ENCODE results near the gene CCDC8.
"Not testable (repeated sequence)": the region's sequence is repeated elsewhere in the genome, so short reads cannot be mapped to it uniquely, and the experiment has no call there.

The CCDC8 gene

DNA sequence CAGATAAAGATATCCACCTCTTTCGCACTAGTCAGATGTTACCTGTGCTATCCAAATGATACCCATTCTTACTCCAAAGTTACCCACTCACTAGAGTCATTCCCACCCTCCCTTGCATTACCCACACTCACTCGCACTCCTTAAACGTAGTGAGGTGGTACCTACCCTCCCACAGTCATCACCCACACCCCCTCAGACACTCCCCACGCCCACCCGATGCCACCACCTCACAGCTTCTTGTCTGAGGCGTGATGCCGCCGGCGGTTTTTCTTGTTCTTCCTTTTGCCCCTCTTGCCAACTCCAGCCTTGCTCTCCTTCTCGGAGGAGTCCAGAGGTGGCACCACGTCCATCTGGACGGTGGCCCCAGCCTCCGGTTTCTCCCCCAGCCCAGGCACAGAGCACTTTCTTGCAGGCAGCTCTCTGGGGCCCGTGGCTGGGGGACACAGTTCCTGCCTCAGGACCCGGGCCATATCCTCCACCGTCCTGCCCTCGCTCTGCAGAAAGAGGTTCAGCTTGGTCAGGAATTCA is 14.2 kb upstream of the CCDC8 start:
- no peak for DNase-seq (ENCODE audit: low spot score)

DNA sequence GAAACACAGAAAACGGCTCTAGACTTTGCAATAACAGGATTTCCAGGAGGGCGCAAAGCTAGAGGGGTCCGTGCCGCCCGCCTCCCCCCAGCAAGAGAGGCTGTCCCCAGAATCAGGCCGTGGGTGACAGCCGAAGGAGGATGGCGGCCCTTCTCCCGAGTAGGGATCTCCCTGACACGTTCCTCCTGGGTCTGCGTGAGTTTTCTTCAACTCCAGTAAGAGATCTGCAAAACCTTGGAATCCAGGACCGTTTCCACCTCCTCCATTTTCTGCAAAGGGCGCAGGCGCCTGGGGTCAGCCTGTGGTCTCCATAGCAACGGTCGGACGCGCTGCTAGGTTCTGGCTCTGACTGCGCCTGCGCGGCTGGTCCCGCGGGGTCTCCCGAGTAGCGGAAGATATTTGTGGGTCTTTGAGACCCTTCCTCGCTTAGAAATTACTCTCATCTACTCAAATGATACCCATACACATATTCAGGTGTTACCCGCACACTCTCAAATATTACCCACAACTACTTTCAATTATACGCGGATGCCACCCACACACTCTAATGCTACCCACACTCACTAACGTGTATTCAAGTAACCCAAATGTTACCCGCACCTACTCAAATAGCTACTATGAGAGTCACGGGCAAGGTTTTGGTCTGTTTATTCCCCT is 13.3 kb upstream of the CCDC8 start:
- peak; percentile 86 for DNase-seq (ENCODE audit: low spot score)

DNA sequence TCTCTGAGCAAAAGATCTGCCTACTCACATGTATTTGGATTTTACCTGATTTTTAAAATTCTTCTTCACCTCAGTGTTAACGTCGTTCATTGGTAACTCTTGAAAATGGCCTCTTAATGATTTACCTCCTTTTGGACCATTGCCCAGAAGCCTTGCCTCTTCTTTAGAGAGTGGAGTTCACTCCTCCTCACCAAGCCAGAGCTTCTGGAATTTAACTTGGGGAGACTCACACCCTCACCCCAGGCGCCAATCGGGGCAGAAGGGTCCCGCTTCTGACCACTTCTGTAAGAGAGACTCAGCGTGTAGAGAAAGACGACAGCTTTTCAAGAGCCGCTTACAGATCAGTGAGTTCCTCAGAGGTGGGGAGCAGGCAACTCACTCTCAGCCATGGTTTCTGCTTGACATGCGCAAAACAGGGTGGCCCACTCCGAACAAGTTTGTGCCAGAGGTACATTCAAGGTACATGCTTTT is 12.7 kb upstream of the CCDC8 start:
- DNase-seq (ENCODE audit: low spot score): no peak

DNA sequence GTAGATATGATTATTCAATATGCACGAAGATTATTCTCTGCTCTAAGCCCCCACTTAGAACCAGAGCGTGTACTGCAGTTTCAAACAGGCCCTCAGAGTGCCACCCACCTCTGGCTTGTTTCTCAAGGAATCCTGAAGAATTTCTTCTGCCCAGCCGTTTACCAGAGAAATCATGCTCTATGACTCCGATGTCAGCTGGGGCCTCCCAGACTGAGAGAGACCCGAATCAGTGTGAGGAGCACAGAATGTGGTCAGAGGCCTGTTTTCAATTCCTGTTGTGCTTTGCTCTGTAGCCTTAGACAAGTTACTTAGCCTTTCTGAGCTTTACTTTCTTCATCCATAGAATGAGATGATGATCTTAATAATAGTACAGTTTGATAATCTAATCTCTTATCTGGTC is 9.8 kb upstream of the CCDC8 start:
- DNase-seq (ENCODE audit: low spot score): no peak

DNA sequence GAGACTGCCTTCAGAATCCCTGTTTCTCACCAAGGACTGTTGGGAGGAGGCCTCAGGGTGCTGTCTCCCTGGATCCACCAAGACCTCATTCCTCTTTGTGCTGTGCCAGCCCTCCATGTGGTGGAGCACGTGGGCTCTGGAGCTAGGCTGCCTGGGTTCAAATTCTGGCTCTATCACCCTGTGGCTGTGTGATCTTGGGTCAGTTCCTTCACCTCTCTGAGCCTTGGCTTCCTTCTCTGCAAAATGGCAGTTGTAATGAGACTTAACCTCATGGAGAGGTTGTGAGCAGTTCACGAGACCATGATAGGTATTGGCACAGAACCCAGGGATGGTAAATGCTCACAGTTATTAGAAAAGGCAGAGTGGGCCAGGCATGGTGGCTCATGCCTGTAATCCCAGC is 9.0 kb upstream of the CCDC8 start:
- no peak for DNase-seq (ENCODE audit: low spot score)

DNA sequence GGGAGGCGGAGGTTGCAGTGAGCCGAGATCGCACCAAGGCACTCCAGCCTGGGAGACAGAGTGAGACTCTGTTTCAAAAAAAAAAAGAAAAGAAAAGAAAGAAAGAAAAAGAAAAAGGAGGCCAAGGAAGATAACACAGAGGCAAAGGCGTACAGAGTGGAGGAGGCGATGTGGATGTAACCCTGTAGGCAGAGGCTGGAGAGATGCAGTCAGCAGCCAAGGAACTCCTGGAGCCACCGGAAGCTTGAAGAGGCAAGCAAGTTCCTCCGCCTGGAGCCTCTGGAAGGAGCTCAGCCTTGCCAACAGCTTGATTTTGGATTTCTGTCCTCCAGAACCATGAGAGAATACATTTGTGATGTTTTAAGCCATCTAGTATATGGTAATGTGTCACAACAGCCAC is 6.7 kb upstream of the CCDC8 start:
- no peak for DNase-seq (ENCODE audit: low spot score)

DNA sequence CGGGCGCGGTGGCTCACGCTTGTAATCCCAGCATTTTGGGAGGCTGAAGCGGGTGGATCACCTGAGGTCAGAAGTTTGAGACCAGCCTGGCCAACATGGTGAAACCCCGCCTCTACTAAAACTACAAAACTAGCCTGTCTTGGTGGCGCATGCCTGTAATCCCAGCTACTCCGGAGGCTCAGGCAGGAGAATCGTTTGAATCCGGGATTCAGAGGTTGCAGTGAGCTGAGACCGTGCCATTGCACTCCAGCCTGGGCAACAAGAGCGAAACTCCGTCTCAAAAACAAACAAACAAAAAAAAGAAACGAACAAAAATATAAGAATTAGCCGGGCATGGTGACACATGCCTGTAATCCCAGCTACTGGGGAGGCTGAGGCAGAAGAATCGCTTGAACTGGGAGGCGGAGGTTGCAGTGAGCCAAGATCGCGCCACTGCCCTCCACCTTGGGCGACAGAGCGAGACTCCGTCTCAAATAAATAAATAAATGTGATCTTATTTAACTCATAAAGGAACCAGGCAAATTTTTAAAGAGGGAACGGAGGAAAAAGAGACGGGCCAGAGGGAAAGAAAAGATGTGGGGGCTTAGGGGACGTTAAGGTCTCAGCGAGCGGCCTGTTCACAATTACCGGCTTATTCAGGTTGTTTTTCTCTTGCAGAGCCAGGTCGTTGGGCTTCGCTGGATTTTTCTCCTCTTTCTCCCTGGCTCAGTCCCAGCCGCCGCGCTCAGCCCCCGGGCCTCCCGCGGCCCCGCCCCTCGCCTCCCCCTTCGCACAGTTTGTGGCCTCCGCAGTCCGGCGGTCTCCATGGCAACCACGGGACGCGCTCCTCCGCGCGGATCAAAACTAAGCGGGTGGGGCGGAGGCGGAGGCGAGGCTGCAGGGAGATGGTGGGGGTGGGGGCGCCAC is 2.7 kb upstream of the CCDC8 start:
- DNase-seq (ENCODE audit: low spot score): peak; percentile 96

DNA sequence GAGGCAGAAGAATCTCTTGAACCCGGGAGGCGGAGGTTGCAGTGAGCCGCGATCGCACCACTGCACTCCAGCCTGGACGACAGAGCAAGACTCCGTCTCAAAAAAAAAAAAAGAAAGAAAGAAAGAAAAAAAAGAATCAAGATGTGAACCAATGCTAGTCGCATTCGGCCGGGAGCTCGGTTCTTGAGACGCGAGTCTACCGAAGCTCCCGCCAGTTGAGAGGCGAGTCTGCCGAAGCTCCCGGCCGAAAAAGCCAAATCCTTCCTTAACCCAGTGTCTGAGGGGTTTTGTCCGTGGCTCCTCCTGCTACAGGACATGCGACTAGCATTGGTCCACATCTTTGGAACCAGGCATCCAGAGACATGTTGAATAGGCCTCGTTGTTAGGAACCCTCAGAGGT is 1.5 kb upstream of the CCDC8 start:
- not testable (repeated sequence) for DNase-seq (ENCODE audit: low spot score)

DNA sequence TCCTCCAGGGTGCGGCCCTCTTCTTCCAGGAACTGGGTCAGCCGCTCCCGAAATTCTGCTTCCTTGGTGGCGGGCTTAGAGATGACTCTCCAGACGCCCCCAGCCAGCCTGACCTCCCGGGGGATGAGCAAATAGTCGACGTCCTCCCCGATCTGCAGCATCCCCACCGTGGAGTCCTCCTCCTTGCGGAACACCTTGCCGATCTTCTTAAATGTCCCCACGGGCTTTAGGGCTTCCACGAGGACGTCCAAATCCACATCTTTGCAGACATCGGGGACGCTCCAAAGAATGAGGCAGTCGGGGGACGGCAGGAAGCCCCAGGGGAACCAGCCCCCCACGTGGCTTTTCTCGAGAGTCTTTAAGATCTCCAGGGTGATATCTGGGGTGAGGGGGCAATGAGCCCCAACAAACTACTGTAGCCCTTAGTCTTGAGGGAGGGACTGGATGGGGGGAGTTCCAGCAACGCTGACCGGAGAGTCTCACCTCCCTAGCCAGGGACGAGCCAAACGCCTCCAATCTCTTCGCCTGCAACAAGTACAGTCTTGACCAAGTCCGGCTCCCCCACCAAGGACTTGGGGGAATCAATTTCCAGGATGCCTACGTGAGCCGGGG is 608 bp downstream of the CCDC8 start:
- no peak for DNase-seq (ENCODE audit: low spot score)

DNA sequence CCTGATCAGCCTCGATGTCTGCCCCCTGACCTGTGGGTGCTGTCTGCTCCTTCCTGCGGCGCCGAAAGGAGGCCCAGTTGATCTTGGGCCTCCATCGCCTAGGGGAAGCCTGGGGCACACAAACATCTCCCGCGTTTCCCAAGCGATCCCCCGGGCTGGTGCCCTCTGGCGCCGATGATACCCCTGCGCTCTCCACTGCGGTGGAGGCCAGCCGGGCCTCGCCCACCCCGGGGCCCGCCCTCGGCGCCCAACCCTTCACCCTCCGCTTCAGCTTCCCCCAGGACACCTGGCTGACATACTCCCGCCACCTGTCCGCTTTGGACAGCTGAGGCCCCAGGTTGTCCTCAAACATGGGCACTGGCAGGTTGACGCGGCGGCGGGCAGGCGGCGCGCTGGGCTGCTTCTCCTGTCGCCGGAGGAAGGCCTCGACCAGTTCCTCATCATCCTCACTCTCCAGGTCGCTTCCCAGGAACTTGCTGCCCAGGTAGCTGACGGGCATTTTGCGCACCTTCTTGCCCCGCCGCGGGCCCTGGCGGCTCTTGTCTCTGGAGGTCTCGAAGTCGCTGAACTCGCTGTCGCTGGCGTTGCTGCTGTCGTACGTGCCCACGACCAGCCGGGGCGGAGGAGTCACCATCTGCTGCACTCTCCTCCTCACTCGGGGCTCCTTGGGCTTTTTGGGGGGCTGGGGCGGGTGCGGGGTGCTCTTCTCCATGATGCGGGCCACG is 1.3 kb downstream of the CCDC8 start:
- no peak for DNase-seq (ENCODE audit: low spot score)

DNA sequence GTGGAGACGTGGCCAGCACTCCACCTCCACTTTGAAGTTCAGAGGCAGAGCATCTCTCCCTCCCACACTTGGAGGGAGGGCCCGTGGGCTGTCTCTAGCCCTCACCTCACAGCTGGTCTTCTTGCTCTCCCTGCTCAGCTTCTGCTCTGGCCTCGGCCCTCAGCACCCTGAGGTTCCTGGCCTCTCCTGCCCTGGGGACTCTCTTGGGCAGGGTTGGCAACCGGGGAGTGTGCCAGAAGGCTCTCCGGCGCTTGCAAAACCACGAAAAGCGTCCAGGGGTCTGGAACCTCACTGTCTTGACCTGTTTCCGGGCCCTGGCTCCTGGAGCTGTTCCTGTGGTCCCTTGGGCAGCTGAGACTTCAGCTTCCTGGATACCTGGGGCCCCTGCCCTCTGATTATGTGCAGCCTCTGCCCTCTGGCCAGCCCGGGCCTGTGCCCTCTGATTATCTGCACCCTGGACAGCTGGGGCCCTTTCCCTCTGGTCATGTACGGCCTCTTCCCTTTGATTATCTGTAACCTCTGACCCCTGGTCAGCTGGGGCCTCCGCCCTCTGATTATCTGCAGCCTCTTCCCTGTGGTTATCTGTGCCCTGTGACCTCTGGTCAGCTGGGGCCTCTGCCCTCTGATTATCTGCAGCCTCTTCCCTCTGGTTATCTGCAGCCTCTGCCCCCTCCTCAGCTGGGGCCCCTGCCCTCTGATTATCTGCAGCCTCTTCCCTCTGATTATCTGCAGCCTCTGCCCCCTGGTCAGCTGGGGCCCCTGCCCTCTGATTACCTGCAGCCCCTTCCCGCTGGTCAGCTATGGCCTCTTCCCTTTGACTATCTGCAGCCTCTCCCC is 2.1 kb downstream of the CCDC8 start:
- no peak for DNase-seq (ENCODE audit: low spot score)

DNA sequence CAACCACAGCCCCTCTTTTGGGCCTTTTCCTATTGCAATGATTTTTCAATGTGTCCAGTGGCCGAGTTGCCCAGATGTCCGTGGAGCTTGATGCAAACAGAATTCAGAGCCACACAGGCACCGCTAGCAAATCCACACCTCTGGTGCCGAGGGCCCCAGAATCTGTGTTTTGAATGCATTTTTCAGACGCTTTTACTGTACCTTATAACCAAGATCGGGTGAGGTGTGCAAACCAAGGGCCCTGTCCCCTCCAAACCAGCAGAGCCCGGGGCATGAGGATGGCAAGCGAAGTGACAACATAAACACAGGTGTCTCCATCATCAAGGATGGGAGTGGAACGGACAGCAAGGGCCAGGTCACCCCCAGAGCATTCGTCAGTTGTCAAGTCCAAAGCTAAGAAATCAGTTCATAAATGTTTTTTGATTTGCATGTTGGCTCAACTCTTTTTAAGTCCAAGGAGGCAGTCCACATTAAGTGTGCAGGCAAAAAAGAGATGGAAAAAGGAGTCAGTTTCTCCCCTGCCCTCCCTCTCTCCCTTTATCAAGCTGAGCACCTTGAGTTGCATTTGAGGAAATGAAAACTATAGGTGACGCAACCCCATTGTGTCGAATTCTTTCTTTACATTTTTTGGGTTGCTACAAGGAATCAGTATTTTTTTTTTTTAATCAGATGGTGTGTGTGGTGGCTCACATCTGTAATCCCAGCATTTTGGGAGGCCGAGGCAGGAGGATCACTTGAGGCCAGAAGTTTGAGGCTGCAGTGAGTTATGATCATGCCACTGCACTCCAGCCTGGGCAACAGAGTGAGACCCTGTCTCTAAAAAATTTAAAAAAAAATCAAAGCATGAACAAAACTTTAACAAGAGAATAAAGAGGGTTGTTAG is 2.9 kb downstream of the CCDC8 start:
- DNase-seq (ENCODE audit: low spot score): no peak

DNA sequence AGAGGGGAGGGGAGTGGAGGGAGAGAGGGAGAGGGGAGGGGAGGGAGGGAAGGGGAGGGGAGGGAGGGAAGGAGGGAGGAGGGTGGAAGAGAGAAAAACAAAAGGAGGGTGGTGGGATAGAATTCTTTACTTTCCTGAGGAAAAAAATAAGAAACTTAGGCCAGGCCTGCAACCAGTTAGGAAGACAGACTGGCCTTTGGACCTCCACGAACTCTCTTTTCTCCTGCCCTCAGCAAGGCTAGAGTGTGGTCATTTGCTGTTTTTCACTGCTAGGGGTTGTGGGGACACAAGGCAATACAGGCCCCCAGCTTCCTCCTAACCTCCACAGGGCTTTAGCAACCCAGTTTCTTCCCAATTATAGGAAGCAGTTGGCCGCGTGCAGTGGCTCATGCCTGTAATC is 4.2 kb downstream of the CCDC8 start:
- DNase-seq (ENCODE audit: low spot score): no peak

DNA sequence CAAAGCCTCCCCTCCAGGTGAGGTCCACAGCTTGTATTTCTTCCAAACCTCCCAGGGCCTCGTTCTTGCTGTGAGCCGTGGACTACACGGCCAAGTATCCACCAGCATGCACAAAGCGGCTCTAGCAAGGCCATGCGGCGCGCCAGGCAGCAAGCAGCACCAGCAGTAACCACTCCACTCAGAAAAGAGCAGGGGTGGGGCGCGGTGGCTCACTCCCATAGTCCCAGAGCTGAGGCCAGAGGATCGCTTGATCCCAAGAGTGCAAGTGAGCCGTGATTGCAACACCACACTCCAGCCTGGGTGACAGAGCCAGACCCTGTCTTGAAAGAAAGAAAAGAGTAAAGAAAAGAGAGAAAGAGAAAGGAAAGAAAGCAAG is 4.7 kb downstream of the CCDC8 start:
- no peak for DNase-seq (ENCODE audit: low spot score)

DNA sequence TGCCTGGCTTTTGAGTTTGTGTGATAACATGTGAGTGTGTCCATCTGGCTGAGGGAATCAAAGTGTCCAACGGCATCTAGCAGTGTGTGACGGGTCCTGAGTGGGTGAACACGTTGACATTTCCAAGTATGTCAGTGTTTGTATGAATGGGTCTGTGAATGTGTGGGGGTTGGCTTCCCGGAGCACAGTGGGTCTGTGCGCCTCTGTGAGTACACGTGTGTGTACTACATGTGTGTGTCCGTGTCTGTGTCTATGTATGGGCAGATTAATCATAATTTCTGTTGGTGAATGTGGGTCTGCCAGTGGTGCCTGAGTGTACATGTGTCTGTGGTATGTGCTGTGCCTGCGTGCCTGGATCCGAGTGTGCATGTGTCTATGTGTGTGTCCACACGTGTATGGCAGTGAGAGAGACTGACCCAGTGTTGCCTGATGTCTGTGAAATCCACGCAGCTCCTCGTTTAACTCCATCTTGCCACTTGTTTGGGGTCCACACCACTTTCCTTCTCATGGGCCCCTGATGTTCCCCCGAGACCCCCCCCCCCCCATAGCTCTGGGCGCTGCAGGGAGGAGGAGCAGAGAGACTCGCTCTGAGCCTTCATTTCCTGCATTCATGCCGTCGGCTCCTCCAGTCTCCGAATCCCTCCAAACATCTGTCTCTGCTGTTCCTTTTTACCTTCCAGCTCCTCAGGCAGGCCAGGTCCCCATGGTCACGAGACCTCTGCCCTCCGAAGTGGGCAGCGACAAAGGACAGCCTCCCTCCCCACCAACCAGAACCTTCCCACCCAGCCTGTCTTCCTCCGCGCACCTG is 5.3 kb downstream of the CCDC8 start:
- no peak for DNase-seq (ENCODE audit: low spot score)

DNA sequence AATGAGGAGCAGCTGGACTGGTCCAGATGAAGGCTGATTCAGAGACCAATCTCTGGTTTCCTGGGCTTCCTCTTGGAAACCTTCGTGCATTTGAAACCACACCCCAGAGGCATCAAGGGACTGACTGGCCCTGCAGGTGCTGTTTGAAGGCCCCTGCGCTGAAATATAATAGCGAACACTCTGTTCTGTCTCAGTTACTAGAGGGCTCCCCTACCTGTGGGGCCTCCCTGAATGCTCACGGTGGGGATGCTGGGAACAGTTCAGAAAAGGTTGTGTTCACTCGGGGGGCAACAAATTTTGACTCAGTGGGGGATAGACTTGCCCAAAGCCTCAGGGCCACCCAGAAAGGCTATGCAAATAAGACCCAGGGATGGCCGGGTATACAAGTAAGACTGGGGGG is 6.4 kb downstream of the CCDC8 start:
- no peak for DNase-seq (ENCODE audit: low spot score)

DNA sequence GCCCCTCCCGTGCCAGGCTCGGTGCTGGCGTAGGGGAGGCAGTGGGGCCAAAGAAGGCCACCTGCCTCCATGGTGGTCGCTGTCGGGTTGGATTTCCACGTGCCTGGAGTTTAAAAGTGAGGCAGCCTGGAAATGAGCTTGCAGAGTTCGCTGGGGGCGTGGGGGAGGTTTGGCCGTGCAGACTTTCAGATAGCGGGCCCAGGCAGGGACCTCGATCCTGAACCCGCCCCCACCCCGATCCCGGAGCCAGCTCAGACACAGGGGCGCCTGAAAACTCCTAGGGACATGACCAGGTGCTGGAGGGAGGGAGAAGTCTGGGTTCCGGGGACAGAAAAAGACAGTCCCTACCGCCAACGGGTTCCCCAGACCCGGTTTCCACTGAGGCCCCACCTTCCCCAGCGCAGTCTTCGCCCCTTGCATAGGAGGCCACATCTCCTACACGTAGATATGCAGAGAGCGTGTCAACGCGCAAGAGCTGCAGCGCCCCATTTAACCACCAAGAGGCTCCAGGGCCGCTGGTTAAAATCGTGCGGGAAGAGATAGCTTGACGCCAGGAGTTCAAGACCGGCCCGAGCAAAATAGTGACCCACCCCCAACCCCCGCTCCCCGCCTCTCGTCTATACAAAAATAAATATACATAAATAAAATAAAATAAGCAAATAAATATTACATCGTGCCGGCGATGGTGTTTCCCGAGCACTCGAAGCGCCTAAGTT is 8.5 kb downstream of the CCDC8 start:
- no peak for DNase-seq (ENCODE audit: low spot score)

DNA sequence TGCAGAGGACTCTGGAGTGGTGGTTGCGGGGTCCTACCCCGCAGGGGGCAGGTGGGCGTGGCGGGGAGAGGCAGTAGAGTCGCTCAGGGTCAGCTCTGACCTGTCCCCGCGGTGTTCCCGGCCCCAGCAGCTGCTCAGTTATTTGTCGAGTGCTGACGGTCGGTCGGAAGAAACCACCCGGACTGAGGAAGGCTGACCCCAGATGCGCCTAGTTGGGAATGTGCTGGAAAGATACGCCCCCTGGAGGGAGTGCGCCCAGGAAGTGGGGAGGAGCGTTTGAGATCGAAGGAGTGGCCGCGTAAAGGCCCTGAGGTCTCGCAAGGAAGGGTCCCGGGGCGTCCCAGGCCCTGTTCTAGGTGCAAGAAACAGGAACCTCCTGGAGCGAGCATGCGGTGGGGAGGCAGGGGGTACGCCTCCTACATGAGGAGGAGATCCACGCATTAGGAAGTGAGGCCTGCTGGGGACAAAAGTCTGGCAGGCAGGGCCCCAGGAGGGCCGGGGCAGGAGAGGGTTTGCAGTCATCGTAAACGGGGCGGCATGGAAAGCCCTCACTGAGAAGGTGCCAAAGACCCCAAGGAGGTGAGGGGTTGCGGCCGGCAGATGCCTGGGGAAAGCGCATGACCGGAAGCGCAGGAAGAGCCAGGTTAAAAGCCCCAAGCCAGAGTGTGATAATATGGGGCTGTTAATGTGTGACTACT is 9.2 kb downstream of the CCDC8 start:
- DNase-seq (ENCODE audit: low spot score): no peak

Measured in D341Med (cell line).